GM21526 (cell line): ENCODE results near the gene CDR2.
"Not testable (repeated sequence)": the region's sequence is repeated elsewhere in the genome, so short reads cannot be mapped to it uniquely, and the experiment has no call there.

Experiments
- ATAC-seq: cut with Tn5 transposase; IDR thresholded peaks from one replicate; pipeline ENCODE4 v1.9.1; 2021; ENCODE audit warnings: moderate library complexity; ENCODE audit not compliant: unreplicated experiment, low FRiP score

The CDR2 gene

DNA sequence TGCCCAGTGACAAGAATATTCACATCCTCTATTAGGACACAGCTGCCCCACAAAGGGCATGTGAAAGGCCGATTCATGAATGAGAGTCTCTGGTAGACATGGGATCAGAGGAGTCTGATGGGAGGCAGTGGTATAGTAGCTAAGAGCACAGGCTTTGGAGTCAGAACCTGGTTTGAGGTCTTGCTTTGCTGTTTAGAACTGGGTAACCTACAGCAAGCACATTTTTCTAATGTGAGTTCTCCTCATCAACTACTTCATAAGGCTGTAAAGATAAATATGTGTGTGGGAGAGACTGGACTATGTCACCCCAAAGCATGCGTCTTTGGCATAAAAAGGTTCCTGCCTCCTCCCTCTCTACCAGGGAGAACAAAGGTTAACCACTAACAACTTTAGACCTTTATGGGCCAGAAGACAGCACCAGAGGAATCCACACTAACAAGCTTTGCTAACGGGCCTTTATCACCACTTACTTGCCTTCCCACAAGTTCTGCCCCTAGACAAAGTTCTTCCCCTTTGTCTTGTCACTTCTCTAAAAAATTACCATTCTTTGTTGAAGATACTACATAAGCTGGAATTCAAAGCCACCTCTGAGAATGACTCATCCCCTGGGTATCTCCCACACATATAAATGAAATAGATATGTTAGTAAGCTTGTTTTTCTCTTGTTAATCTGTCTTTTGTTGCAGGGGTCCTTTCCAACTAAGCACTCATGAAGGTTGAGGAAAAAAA is 21.1 kb downstream of the CDR2 start:
- ATAC-seq = no peak

DNA sequence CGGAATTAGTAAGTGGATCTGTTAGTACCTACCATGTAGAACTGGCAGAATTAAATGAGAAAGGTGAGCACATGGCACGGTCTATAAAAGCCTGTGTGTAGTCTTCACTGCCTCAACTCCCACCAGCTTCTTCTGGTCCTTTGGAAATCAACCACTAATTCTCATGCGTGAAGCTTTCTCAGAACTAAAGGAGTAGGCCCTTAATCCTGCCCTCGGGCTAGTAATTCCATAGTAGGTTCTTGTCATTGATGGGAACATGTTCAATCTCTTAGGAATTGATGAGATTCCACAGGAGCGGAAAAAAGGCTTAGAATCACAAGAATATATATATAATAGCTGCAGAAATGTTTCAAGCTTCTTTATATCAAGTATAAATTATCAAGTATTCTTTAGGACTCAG is 21.7 kb downstream of the CDR2 start:
- no peak for ATAC-seq

DNA sequence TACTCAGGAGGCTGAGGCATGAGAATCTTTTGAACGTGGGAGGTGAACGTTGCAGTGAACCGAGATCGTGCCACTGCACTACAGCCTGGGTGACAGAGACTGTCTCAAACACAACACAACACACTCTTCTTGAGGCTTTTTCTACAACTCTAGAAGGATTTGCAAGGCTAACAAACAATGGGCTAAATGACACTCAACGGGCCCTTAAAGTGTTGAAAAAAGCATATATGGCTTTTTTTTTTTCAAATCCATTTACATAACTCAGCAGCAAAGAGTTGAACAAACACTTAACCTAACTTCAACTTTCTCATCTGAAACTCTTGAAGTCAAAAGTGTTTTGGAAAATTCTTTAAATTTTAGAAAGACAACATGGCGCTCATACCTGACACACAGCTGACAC is 22.3 kb downstream of the CDR2 start:
- no peak for ATAC-seq

DNA sequence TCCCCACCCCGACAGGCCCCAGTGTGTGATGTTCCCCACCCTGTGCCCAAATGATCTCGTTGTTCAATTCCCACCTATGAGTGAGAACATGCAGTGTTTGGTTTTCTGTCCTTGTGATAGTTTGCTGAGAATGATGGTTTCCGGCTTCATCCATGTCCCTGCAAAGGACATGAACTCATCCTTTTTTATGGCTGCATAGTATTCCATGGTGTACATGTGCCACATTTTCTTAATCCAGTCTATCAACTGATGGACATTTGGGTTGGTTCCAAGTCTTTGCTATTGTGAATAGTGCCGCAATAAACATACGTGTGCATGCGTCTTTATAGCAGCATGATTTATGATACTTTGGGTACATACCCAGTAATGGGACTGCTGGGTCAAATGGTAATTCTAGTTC is 23.4 kb downstream of the CDR2 start:
- not testable (repeated sequence) for ATAC-seq

DNA sequence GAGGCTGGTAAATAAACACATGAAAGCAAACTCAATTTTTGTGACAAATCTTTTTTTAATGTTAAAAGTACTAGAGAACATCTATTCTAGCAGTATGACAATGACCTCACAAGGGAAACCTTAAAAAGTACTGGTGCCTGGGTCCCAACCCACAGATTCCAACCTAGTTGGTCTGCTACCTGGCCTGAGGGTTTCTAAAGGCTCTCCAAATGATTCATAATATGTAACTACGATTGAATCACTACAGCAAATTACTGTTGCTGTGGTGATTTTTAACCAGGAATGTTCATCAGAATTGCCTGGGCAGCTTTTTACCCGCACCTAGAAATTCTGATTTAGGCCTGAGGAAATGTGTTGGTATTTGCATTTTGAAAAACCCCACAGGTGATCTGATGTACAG is 26.1 kb downstream of the CDR2 start:
- ATAC-seq = no peak

DNA sequence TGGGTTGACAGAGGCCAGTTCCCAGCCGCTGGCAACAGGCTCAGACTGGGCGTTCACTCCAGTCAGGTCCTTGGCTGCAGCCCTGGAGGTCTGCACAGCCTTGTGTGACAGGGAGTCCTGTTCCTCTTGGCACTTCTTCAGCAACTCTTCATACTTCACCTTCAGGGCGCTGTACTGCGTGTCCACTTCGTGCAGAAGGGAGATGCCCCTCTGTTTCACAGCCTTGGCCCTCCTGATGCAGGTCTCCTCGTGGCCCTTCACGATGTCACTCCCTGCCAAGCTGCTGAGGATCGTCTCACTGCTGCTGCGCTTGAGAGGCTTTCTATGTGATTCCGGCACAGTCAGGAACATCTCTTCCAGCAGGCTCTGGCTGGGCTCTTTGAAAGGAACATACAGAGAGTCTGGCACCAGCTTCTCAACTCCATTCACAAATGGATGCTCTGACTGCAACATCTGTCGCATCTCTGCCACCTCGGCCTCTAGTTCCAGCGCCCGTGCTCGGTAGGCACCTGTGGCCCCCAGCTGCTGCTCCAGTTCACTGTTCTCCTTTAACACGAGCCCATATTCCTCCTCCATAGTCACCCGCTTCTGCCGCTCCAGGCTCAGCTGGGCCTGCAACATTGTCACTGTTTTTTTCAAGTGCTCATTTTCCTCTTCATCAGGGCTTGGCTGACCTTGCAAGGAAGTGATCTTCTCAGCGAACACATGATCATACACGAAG is 27.2 kb downstream of the CDR2 start:
- ATAC-seq = no peak

DNA sequence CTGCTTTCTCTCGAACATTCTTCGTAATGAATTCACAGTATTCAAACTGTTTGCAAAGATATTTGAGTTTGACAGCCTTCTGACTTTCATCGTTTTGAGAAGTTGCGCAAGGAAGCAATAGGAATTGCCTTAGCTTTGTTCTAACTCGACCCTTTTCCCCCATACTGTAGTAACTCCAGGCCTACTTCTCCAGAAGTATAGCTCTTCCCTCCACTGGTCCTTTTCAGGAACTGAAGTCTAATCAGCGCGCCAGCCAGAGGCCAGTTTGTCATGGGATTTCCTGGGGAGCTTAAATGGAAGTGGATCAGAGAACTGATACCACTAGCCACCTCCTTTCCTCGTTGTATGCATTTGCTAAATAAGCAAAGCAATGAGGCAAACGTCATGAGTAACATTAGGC is 27.9 kb downstream of the CDR2 start:
- ATAC-seq = no peak

DNA sequence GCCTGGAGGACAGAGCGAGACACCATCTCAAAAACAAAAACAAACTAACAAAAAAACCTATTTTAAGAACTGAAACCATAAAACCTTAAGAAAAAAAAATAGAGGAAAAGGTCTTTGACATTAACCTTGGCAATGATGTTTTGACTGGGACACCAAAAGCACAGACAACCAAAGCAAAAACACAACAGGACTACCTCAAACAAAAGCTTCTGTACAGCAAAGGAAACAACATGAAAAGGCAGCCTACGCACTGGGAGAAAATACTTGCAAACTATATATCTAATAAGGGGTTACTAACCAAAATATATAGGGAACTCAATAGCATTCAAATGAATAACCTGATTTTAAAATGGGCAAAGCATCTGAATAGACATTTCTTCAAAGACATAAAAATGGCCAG is 32.3 kb downstream of the CDR2 start:
- no peak for ATAC-seq

DNA sequence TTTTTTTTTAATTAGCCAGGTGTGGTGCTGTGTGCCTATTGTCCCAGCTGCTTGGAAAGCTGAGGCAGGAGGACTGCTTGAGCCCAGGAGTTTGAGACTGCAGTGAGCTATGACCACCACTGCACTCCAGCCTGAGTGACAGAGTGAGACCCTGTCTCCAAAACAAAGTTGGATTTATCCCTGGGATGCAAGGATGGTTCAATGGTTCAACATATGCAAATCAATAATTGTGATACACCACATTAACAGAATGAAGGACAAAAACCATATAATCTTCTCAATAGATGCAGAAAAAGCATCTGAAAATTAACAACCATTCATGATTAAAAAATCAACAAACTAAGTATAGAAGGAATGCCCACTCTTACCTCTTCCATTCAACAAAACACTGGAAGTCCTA is 33.5 kb downstream of the CDR2 start:
- no peak for ATAC-seq

DNA sequence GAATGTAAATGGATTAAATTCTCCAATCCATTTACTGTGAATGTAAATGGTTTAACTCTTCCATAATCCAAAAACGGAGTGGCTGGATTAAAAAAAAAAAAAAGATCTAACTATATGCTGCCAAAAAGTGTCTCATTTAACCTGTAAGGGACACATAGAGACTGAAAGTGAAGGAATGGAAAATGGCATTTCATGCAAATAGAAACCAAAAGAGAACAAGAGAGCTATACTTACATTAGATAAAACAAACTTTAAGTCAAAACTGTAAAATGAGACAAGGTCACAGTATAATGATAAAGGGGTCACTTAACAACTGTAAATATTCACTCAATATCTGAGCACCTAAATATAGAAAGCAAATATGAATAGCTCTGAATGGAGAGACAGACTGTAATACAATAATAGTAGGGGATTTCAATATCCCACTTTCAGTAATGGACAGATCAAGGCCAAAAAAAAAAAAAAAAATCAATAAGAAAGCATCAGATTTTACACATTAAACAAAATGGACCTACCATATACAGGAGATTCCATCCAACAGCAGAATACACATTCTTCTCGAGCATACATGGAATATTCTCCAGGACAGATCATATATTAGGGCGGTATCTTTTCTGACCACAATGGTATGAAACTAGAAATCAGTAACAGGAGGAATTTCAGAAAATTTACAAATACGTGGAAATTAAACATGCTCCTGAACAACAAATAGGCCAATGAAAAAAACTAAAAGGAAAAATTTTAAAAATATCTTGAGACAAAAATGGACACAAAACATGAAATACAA is 36.4 kb downstream of the CDR2 start:
- ATAC-seq = no peak

DNA sequence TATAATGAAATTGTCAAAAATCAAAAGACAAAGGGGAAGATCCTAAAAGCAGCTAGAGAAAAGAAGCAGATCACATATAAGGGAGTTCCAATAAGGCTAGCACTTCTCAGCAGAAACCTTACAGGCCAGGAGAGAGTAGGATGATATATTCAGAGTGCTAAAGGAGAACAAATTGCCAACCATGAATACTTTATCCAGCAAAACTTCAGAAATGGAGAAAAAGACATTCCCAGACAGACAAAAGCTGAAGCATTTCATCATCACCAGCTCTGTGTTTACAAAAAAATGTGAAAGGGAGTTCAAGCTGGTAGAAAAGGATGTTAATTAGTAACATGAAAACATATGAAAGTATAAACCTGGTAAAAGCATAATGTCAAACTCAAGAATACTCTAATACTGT is 37.4 kb downstream of the CDR2 start:
- no peak for ATAC-seq

DNA sequence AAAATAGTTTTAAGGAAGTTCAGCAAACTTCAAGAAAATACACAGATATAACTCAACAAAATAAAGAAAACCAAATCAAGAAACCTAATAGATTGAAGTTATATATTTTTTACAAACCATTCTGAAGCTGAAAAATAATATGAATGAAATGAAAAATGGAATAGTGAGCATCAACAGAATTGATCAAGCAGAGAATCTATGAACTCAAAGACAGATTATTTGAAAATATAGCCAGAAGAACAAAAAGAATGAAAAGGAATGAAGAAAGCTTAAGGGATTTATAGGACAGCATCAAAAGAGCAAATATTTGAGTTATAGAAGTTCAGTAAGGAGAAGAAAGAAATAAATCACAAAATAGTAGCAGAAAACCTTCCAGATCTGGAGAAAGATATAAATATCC is 37.8 kb downstream of the CDR2 start:
- no peak for ATAC-seq

DNA sequence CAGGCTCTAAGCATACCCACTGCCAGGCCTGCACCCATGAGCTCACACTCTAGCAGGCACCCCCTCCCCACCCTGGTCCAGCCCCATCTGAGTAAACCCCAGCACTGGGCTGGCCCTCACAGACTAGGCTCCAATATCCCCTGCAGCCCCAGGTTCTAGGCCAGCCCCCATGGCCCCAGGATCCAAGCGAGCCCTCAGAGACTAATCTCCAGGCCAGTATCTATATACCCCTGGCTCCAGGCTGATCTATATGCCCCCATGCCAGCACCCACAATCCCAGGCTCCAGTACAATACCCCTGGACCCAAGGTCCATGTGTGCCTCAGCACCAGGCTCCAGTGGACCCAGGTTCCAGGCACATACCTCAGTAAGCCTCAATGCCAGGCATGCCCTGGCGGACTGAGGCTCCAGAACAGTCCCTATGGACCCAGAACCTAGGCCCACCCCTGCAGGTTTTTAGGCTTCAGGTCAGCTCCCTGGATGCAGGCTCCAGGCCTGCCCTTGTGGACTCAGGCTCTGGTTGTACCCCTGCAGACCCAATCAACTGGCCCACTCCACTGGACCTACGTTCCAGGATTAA is 38.7 kb downstream of the CDR2 start:
- ATAC-seq = no peak

DNA sequence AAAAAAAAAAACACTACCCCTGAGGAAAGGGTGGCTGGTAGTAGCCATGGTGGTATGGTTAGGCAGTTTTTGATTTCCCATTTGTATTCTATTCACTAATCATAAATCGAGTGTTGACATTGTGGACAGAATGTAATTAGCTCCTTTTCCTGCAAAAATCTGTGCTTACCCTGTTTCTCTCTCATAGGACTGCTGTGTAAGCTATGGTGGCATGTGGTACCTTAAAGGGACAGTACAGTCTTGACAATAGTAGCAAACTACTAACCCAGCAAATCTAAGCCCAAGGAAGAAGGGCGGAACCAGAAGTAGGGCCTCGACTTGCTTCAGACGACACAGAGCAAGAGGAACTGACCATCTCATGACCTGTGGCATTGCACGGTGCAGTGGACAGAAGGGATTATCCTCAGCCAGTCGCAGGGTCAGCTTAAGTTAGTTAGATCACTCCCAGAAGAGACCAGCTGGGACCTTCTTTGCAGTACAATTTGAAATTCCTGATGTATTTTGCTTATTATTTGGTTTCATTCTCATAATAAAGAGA is 40.9 kb downstream of the CDR2 start:
- no peak for ATAC-seq

DNA sequence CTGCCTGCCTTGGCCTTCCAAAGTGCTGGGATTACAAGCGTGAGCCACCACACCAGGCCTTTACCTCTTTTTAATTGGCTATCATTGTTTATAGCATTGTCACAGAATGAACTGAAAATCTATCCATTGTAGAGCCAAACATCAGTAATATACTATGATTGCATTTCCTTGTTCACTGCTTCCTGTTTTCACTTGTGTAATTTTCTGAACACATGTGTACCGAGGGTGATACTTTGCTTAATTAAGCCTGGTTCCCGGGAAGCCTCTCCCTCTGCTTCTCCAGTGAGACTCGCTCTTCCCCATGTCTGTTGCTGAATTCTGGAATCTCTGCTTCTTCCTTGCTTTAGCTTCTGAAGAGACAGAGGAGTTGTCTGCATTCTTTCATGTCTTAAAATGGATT is 44.1 kb downstream of the CDR2 start:
- ATAC-seq = no peak

DNA sequence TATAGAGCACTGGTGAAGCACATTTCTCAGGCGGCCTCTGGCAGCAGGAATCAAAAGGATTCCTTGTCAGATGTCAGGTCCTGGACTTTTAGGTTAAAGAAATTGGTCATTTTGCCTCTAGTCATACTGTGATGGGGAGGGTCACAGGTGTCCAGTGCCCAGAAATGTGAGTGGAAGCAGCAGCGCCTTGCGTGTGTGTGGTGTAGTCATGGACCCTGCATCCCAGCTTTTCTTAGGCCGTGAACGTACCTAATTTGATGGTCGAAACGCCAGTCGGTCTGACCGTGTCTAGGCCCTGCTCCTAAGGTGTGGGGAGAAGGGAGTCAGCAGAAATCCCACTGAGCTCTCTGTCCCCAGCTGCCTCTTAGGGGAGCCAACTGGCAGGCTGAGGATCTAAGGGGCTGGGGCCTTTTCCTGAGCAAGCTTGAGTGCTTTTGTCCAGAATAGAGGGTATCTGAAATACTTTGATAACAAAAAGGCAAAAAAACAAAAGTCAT is 45.2 kb downstream of the CDR2 start:
- no peak for ATAC-seq

DNA sequence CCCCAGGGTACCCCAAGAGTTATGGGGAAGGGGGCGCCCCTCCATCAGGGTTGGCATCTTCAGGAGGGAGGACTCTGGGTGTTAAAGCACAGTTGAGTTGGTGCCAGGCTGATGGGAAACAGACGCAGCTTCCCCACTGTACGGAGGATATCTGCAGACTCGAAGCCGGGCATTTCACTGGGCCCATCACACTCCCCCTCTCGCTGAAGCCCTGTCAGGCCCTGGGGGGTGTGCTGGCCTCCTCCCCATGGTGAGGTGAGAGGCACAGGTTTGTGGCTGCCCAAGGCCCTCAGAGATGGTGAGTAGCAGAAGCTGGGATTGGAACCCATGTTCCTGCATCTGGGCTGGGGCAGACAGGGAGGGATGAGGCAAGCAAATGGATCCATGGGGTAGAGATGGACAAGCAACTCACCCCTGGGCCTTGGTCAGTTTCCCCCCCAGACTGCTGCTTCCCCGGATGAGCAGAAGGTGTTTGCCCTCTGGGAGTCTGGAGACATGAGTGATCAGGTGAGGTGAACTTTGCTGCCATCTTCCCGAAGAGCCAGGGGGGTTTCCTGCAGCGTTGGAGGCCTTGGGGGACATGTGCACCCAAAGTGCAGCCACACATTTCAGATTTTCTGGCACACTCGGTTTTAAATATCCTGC is 46.2 kb downstream of the CDR2 start:
- no peak for ATAC-seq

DNA sequence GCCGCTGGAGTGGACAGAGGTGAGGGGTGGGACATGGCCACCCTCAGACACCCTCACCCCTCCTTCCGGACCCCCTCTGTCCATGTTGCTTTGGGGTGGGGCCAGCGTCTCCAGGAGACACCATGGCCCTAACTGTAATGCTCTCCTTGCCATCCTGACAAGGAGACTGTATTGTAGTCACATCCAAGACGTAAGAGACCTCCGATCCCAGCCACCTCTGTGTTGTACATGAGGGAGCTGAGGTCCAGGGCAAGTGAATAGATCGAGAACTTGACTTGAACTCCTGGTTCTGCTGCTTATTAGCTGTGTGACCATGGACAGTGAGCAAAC is 47.0 kb downstream of the CDR2 start:
- no peak for ATAC-seq

DNA sequence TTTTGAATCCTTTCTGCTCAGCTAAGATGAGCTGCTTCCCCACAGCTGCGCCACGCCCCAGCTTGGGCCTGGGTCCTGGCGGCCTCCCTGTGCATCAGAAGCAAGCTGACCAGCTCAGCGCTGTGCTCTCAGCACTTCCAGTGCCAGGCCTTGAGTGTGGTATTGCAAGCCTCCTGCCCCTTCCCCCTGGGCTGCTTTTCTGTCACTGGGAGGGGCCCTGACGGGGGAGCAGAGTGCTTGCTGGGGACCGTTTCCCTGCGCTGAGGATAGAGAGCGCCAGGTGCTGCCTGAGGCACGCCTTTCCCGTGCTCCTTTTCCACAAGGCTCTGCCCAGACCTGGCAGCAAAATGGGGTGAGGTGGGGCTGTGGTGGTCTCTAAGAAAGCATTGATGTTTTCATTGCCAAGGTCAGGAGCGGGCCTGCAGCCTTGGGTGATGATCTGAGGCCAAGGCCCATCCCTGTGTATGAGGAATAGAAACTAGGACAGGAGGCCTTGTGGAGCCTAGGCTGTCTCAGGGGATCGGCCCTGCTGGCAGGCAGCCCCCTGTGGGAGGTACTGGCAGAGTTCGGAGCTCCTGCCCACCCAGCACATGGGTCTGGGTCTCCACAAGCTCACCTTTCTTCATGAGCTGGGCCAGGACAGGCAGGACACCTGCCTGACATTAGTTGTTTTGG is 47.5 kb downstream of the CDR2 start:
- ATAC-seq = no peak

DNA sequence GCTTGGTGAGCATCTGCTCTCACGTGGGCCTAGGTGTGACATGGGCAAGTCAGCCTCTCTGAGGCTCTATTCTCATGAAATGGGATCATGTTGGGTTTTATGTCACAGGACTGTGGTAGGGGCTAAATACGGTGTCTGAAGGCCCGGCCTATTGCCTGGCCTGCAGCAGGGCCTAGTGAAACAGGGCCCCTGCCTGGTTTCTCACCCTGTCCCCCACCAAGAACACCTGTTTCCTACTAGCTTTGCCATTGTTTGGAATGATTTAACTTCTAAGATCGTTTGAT is 48.1 kb downstream of the CDR2 start:
- no peak for ATAC-seq
